ENCODE data around the gene CNTN5.

CNTN5 gene

GRCh38 chr11:99410636-99411035 is 389.9 kb downstream of the CNTN5 start:
- DNase-seq, result no peak

DNA sequence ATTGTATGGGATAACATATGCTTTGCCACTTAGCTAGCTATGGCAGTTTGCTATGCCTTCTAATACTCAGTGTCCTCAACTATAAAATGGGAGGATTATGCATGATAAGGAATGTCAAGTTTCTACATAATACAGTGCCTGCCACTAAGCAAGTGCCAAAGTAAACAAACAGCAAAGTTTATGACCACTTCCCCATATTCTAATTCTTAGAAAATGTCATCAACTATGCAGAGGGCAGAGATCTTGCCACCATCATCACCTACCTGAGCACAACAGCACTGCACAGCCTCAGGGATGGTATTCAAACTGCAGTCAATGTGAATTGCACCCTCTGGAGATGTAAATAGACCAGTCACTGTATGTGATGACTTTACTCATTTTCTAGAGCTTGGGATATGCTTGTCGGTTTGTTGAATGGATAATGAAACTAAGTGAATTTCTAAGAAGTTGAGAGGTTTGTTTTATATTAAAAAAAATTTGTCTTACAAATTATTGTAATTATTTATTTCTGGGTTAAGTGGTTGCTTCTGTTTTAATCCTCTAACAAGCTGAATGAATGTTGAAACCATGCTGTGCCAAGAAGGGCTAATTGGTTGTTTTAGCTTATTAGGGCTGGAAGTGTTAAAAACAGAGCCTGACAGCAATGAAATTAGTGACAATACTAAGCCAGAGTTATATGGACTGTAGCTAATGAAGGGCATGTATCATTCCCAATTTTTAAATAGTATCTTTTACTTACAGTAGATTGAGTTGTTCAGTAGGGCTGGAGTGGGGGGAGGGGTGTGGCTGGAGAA is 398.4 kb downstream of the CNTN5 start:
- DNase-seq, result no peak

- DNase-seq, result no peak
Observed at GRCh38 chr11:99419991-99420390, 399.2 kb downstream of the CNTN5 start.

DNA sequence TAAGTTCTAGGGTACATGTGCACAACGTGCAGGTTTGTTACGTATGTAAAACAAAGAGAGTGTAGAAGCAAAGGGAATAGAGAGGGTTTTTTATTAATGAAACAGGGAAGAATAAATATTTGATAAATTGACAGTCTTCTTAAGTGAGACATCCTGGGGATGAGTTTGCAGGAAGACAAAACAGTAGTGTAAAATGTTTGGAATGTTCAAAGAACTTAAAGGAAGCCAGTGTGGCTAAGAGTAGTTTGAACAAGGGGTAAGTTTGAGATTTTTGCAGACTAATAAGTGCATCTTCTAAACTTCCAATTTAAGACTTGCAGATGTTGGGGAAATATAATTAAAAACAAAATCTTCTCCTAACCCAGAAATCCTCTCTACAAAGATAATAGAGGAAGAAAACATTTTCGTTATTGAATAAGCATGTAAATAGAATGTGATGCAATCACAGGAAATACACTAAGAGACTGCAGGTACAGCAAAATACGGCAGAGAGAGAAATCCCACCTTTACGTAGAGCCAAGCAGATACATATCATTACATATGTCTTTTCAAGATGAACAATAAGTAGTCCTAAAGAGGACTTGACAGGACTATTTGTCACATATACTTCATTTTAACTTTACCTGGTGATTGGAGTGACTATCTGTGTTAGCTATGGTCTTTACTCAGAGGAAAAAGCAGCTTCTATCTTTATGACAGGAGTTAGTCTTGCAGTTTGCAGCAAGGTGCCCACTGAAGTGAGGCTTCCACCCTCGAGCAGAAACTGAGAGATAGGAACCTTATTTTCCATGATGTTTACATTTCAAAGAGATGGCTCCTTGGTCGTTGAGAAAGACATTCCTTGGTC is 402.1 kb downstream of the CNTN5 start:
- no peak for DNase-seq

GRCh38 chr11:99423428-99423983 is 402.8 kb downstream of the CNTN5 start:
- no peak for DNase-seq

- no peak for DNase-seq
Observed at GRCh38 chr11:99424313-99425084, 403.8 kb downstream of the CNTN5 start.

- no peak for DNase-seq
Observed at GRCh38 chr11:99425596-99425995, 404.8 kb downstream of the CNTN5 start.

GRCh38 chr11:99432677-99433076 is 411.9 kb downstream of the CNTN5 start:
- no peak for DNase-seq

DNA sequence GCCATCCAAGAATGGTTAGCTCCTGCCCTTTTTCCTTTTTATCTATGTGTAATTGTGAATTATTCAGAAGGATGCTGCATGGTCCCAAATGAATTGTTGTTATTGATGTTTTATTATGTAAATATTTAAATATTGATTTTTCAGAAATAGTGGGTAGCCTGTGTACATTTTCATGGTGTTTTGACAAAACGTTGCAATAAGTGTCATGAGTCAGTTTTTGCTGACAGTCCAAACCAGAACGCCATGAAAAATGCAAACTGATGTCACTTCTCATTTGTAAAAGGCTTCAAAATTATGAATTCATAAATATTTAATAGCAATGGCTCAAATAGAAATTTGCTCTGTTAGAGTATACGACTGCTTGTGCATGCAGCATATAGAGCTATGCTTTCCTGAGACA is 422.5 kb downstream of the CNTN5 start:
- no peak for DNase-seq

- no peak for DNase-seq
Observed at GRCh38 chr11:99446400-99446799, 425.7 kb downstream of the CNTN5 start.

- DNase-seq, result no peak
Observed at GRCh38 chr11:99449345-99449744, 428.6 kb downstream of the CNTN5 start.

DNA sequence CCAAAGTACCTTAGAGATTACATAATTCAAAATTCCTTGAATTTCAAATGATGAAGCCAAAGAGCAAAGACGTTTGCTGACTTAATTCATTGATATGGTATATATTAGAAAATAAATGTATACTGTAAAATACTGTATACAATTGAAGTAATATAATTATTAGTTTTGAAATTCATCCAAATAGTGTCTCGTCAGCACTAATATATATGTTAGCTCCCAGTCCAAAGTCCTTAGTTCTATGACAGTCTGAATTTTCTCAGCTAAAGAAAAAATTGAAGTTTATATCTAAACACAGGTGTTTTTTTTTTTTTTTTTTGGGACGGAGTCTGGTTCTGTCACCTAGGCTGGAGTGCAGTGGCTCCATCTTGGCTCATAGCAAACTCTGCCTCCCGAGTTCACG is 431.3 kb downstream of the CNTN5 start:
- DNase-seq, result no peak

DNA sequence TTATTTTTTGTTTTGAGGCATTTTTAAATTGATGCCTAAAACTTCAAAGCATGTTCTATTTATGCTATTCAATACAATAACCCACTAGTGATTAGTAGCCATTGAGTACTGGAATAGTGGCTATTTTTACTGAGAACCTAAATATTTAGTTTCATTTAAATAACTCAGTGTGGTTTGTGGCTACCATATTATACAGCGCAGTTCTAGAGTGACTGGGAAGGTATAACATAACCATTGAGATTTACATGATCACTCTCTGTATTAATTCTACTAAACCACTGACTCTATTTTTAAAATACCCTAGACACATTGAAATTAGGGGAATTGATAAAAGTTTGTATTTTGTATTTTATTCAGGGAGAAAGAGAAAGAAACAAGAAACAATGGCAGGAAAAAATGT is 441.2 kb downstream of the CNTN5 start:
- DNase-seq, result no peak

- DNase-seq, result no peak
Observed at GRCh38 chr11:99464985-99465384, 444.2 kb downstream of the CNTN5 start.

DNA sequence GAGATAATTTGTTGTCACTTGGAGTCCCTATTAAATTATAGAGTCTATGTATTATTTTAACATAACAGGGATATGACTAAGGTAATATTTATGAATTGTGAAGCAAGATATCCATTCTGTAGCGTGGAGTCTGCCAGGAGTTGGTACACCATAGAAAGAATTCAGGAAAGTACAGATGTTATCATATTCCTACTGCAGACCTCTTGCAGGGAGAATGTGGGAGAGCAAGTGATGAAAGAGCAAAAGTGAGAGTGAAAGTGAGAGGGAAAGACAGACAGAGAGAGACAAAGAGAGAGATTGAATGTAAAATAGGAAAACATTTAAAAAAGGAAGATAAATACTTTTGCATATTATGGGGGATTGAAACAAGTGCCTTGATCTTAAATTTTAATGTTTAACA is 468.8 kb downstream of the CNTN5 start:
- no peak for DNase-seq

GRCh38 chr11:99494065-99494464 is 473.3 kb downstream of the CNTN5 start:
- DNase-seq, result no peak

DNA sequence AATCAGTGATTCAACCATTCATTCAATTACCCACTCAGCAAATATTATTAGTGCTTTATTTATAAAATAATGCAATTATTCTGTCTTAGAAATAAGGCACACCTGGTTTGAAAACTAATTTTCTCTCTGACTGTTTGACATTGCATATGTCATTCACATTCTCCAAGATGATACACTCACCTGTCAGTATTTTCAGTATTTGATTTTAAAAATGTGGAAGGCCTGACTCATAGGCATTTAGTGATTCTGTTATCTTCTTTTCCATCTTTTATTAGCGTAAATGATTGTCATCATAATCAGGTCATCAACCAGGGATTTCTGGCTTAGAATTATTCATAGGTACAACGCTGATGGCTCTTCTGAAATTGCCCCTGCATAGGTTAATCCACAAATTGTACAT is 480.9 kb downstream of the CNTN5 start:
- DNase-seq, result no peak

GRCh38 chr11:99505316-99505715 is 484.6 kb downstream of the CNTN5 start:
- no peak for DNase-seq

DNA sequence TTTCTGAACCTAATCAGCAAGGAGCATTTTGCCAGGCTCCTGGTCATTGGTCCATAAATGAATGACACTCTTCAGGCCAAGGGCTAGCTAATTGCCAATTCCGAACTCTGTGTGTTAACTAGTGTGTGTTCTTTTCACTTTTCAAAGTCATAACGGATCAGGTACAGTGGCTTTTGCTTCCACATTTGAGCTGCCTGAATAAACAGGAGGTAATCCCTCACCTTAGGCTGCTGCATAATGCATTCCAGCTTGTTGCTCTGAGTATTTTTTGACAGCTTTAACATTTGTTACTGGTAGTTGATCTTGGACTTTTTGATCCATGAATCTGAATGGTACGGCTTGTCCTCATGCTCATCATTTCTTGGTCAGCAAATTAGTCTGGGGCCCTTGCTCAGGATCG is 485.1 kb downstream of the CNTN5 start:
- no peak for DNase-seq

DNA sequence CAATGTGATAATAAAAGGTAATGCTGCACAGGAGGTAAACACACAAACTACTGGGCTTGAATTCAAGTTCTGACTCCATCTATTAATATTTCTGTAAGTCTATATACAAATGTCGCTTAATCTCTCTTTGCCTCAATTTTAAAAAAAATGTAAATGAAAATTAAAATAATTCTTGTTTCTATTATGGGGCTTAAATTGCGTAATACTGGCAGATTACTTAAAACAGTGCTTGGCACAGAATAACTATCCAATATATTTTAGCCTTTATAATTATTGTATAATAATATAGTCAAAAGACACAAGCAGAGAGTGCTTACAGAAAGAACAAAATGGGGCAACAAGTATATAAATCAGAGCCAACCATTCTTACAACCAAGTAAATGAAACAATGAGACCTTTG is 489.1 kb downstream of the CNTN5 start:
- no peak for DNase-seq

- no peak for DNase-seq
Observed at GRCh38 chr11:99513368-99513767, 492.6 kb downstream of the CNTN5 start.

- DNase-seq, result no peak
Observed at GRCh38 chr11:99519095-99519494, 498.3 kb downstream of the CNTN5 start.

Measured in C1 segment of cervical spinal cord (tissue), 14 donors.